H1 (cell line): ENCODE results near the gene ELMO3. TPM values are rescaled to one million over a fixed set of nuclear protein-coding genes. Genes with fewer than 3 reads are reported as not detected.
A peak's percentile ranks its signal among the peaks of the same experiment; 100 is the strongest.

Experiments
- ASH2L ChIP-seq: fragments of 200-600, 300-600 bp; sonication (generic); IDR thresholded peaks from one replicate; pipeline ENCODE4 v1.7.1; 2017; ENCODE audit warnings: low read length
- ATF2 ChIP-seq: IDR thresholded peaks from 2 replicates; pipeline ENCODE4 v1.6.1; 2012; ENCODE audit warnings: low read length, inconsistent platforms
- BRCA1 ChIP-seq: IDR thresholded peaks from 2 replicates; pipeline ENCODE4 v1.6.1; 2012; ENCODE audit warnings: low read depth, low read length, improper control_type of control experiment
- CHD7 ChIP-seq: fragments of 300-600 bp; sonication (generic); IDR thresholded peaks from 2 replicates; pipeline ENCODE4 v1.7.1; 2012; ENCODE audit warnings: low read length, moderate library complexity, mild to moderate bottlenecking, inconsistent platforms; ENCODE audit not compliant: insufficient replicate concordance
- KDM1A ChIP-seq: fragments of 200-600, 300-600 bp; sonication (generic); IDR thresholded peaks from 2 replicates; pipeline ENCODE4 v1.7.1; 2016; ENCODE audit warnings: mild to moderate bottlenecking, low read length, borderline replicate concordance
- SP2 ChIP-seq: IDR thresholded peaks from 2 replicates; pipeline ENCODE4 v1.6.1; 2012; ENCODE audit warnings: mild to moderate bottlenecking, low read length, inconsistent platforms
- SUZ12 ChIP-seq: fragments of 200-600 bp; sonication (generic); IDR thresholded peaks from 2 replicates; pipeline ENCODE4 v1.6.1; 2012; ENCODE audit warnings: mild to moderate bottlenecking, inconsistent platforms, low read length, moderate library complexity, mixed read lengths
- TEAD4 ChIP-seq: IDR thresholded peaks from 2 replicates; pipeline ENCODE4 v1.6.1; 2012; ENCODE audit warnings: low read depth, low read length, inconsistent platforms, mixed read lengths
- YY1 ChIP-seq: IDR thresholded peaks from 2 replicates; pipeline ENCODE4 v1.6.1; 2011; ENCODE audit warnings: low read depth, mild to moderate bottlenecking, low read length
- polyA plus RNA-seq, 7 experiments: library from polyadenylated mRNA; depleted of rRNA in 3 of 7; stranded (reverse) in 5 of 7; unstranded in 2 of 7; fragments of >200 nt in 5 of 7; fragments of 200-250 nt in 2 of 7; gene quantifications; 1 replicate in 5 of 7; 2 replicates in 1 of 7; 4 replicates in 1 of 7; pipeline versions ENCODE4 v1.2.1 to v1.2.3, GENCODE V29; 2011 to 2013; ENCODE audit warnings: missing spikeins in 2 of 7, mixed read lengths in 2 of 7
- total RNA-seq: library from RNA; stranded (reverse); fragmentation: NEBNext Ultra II Directional; extraction: Animal tissue kit (Norgen Biotek cat#: 25700); gene quantifications from 2 replicates; pipeline ENCODE4 v1.2.1, GENCODE V29; 2021

Gene ELMO3
- total and polyA plus RNA-seq, 2 of the 8 experiments (the other 6 are each of a cell fraction or from before 2014, with no cell fraction given) = 9.6 to 10.9 TPM

- TF ChIP-seq CHD7 (no peak), YY1 (peak; percentile 67), ASH2L (no peak), BRCA1 (no peak), ATF2 (no peak; the same call in 1 of the 2 replicates), TEAD4 (no peak), SP2 (no peak), KDM1A (no peak), SUZ12 (peak; percentile 59)
Observed at GRCh38 chr16:67184995-67185650, 13.8 kb upstream of the ELMO3 start (continued).
